GM12872 (cell line): ENCODE data around the gene ZBP1.

Experiments
- TF ChIP-seq, protein P1 (sequence below): IDR thresholded peaks from 3 replicates; pipeline ENCODE4 v1.5.1; 2011; ENCODE audit warnings: low read depth, mild to moderate bottlenecking, low read length, moderate library complexity; ENCODE audit not compliant: insufficient read depth

Gene ZBP1

DNA sequence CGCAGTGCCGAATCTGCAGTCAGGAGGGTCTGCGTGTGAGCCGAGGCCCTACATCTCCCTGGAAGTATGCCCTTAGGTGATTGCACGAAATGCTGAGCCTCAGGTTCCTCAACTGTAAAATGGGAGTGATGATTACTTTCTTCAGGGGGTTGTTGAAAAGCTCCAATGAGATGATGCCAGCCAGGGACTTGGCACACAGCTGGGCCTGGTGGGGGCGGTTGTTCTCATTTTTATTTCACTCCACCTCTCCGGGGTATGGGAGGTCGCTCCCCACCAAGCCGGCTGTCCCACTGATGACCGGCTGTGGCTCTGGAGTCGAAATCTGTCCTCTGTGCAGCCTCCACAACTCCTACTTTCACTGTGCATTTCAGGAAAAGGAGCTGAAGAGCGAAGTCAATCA is 51.3 kb downstream of the ZBP1 start:
- TF ChIP-seq, protein P1, sequence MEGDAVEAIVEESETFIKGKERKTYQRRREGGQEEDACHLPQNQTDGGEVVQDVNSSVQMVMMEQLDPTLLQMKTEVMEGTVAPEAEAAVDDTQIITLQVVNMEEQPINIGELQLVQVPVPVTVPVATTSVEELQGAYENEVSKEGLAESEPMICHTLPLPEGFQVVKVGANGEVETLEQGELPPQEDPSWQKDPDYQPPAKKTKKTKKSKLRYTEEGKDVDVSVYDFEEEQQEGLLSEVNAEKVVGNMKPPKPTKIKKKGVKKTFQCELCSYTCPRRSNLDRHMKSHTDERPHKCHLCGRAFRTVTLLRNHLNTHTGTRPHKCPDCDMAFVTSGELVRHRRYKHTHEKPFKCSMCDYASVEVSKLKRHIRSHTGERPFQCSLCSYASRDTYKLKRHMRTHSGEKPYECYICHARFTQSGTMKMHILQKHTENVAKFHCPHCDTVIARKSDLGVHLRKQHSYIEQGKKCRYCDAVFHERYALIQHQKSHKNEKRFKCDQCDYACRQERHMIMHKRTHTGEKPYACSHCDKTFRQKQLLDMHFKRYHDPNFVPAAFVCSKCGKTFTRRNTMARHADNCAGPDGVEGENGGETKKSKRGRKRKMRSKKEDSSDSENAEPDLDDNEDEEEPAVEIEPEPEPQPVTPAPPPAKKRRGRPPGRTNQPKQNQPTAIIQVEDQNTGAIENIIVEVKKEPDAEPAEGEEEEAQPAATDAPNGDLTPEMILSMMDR: no peak

DNA sequence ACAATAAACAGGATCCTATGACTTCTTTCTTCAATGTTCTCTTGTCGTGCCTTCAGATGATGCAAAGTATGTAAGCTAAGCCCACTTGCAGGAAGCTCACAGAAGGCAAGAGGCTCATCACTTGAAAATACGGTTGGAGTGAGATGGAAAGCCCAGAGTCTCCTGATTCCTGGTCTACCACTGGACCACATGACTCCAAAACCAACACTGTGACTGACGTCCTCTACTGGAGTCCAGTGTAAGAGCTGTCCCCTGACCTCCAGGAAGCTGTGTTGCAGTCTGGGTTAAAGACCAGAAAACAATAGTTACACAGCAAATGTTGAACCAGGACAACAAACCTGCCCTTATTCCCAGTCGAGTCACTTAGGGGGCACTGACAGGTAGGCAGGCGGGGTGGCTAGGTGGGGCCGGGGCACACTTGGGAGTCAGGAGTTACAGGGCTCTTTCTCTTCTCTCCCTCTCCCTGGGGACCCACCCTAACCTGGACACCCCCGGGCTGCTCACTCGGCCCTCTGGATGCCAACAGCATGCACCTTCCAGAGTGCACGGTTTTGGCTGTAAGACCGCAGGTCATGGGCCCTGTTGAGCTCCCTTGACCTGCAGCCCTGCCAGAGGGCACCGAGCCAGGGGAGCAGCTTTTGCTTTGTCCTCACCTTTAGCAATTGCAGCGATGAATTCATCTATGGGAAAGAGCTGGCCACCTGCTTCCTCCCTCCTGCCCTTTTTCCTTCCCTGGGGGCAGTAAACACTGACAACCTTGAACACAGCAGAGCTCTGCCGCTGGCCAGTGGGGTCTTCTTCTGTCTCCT is 51.9 kb downstream of the ZBP1 start:
- TF ChIP-seq, protein P1: no peak

DNA sequence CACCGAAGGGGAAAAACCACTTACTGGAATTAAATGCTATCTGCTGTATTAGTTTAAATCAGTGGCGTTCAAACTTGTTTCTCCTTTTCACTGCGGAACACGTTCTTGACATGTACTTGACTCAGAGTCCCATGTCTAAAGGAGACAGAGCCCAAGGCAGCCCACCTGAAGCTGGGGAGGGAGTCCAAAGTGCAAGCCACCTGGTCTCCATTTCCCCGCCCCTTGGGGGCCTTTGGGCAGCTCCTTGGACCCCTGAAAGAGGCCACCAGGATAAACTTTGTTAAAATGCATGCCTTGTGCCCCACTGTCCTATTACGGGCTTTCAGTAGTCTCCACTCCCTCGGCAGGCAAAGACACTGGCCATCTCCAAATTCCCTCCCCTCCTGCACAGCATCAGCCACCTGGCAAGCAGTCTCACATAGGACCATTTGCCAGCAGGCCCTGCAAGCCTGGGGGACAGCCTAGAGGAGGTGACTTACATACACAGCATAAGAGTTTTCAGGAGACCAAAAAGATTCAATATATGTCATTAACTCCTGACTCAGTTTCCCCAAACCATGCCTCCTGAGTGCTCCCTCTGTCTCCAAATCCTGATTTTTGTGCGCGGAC is 52.7 kb downstream of the ZBP1 start:
- TF ChIP-seq, protein P1: no peak

DNA sequence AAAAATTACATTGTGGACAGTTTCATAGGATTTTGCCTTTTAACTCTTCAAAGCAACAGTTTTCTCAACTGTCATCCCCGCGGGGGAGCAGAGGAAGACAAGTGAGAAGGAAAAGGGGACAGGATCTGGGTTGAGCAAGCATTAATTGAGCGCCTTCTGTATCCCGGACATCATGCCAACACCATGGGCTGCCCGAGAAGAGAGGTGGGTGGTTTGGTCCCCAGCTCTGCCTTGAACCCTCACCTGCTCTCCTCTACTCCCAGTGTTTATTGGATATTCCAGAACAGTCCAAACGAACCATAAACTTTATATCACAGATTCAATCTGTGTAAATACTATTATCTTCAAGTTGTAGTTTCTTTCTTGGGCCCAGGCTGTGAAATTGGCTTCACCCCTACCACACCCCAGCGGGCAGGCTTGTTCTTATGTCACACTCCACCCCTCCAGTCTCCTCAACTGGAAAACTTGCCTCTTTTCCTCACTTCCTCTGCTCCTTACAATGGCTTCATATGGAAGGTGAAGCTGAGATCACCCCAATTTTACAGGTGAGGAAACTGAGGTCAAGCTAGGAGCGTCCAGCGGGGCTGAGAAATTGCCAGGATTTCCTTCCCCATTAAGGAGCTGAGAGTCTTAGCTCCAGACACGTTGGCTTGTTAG is 53.3 kb downstream of the ZBP1 start:
- TF ChIP-seq, protein P1: no peak

DNA sequence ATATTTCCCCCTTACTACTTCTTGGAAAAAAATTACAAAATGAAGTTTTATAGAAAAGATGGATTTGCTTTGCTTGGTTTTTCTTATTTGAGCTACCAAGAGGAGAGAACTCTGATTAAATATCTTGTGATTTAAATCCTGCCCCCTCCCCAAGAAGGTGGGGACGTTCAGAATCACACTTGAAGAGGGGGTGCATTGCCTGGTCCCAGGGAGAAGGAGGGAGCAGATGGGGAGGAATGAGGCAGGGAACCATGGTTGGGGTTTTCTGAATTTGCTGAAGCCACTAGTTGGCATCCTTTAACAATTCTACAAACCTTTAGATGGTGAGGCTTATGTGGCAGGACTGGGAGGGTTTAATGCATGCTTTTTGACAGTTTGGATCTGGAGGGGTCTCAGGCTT is 53.8 kb downstream of the ZBP1 start:
- TF ChIP-seq, protein P1: no peak

DNA sequence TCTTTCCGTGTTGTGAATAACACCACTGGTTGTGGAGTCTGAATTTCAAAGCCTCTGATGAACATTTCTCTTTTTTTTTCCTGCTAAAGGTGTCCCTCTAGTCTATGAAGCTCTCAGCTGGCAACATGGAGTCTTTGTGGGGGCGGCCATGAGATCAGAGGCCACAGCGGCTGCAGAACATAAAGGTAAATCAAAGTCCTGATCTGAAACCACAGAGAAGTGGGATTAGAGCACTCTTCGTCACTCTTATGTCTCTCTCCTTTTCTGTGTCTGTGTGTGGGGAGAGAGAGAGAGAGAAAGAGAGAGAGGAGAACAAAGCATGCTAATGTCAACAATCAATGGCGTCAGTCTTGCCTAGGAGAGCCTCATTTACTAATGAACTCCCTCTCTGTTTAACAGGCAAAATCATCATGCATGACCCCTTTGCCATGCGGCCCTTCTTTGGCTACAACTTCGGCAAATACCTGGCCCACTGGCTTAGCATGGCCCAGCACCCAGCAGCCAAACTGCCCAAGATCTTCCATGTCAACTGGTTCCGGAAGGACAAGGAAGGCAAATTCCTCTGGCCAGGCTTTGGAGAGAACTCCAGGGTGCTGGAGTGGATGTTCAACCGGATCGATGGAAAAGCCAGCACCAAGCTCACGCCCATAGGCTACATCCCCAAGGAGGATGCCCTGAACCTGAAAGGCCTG is 55.1 kb downstream of the ZBP1 start:
- TF ChIP-seq, protein P1: no peak
